Smooth muscle cell (in vitro differentiated cells): ENCODE measurements around the gene KHSRP. TPM values are rescaled to one million over a fixed set of nuclear protein-coding genes. Genes with fewer than 3 reads are reported as not detected.

Source experiments
- DNase-seq: peaks from one replicate; lab custom pipeline; 2025; ENCODE audit not compliant: unreplicated experiment; lab: John Stamatoyannopoulos, UW
- H2AFZ ChIP-seq: fragments of 200-600 bp; sonication (generic); 2 replicates; pipeline ENCODE4 v1.6.0; 2016; ENCODE audit warnings: antibody characterized with exemption, low read depth, mild to moderate bottlenecking
- H3F3A ChIP-seq: fragments of 200-600 bp; sonication (generic); 2 replicates; pipeline ENCODE4 v1.6.0; 2017; ENCODE audit warnings: antibody characterized with exemption, low read depth
- H3K27ac ChIP-seq: fragments of 200-600 bp; sonication (generic); 2 replicates; pipeline ENCODE4 v1.5.1; 2016; ENCODE audit warnings: low read depth, mild to moderate bottlenecking
- H3K27me3 ChIP-seq: fragments of 200-600 bp; sonication (generic); 2 replicates; pipeline ENCODE4 v1.6.1; 2016; ENCODE audit warnings: low read depth, mild to moderate bottlenecking
- H3K36me3 ChIP-seq: fragments of 200-600 bp; sonication (generic); 2 replicates; pipeline ENCODE4 v1.5.1; 2016; ENCODE audit warnings: low read depth
- H3K4me1 ChIP-seq: fragments of 200-600 bp; sonication (generic); 2 replicates; pipeline ENCODE4 v1.5.1; 2016; ENCODE audit warnings: low read depth
- H3K4me2 ChIP-seq: fragments of 200-600 bp; sonication (generic); 2 replicates; pipeline ENCODE4 v1.6.0; 2016; ENCODE audit warnings: mild to moderate bottlenecking
- H3K4me3 ChIP-seq: fragments of 200-600 bp; sonication (generic); 2 replicates; pipeline ENCODE4 v1.5.1; 2016; ENCODE audit warnings: mild to moderate bottlenecking
- H3K79me2 ChIP-seq: fragments of 200-600 bp; sonication (generic); 2 replicates; pipeline ENCODE4 v1.6.0; 2016; ENCODE audit warnings: low read depth, mild to moderate bottlenecking
- H3K9ac ChIP-seq: fragments of 200-600 bp; sonication (generic); 2 replicates; pipeline ENCODE4 v1.6.0; 2016; ENCODE audit warnings: low read depth
- H3K9me3 ChIP-seq: fragments of 200-600 bp; sonication (generic); replicated peaks from 2 replicates; pipeline ENCODE4 v1.5.1; 2016; ENCODE audit warnings: low read depth
- H4K20me1 ChIP-seq: fragments of 200-600 bp; sonication (generic); 2 replicates; pipeline ENCODE4 v1.6.0; 2016; ENCODE audit warnings: low read depth
- WGBS: methylation state at CpG from one replicate; pipeline ENCODE4 v1.1.7; 2016; ENCODE audit warnings: low lambda C conversion rate; 5-methylcytosine and 5-hydroxymethylcytosine counted together
- polyA plus RNA-seq: library from polyadenylated mRNA; unstranded; fragments of >200 nt; fragmentation: Nextera tagmentation; extraction: Ambion mirVana; gene quantifications from 2 replicates; pipeline ENCODE4 v1.2.1, GENCODE V29; 2016
- total RNA-seq: library from RNA; depleted of rRNA; stranded (reverse); fragments of >200 nt; gene quantifications from 2 replicates; pipeline ENCODE4 v1.2.3, GENCODE V29; 2014
- TF ChIP-seq, protein P1 (sequence below): fragments of 200-600 bp; sonication (generic); IDR thresholded peaks from 2 replicates; pipeline ENCODE4 v1.5.1; 2017; ENCODE audit warnings: borderline replicate concordance, mild to moderate bottlenecking, antibody characterized with exemption; ENCODE audit not compliant: insufficient read depth, poor library complexity, severe bottlenecking

Gene KHSRP
- total and polyA plus RNA-seq, 2 experiments from 2014 or later, result 59.1 to 179 TPM

- no peak overlapping the region for H3K4me3 ChIP-seq
- H2AFZ ChIP-seq, result no peak overlapping the region
- H4K20me1 ChIP-seq, result no peaks in the 10 kb centered on the region
- TF ChIP-seq, protein P1, sequence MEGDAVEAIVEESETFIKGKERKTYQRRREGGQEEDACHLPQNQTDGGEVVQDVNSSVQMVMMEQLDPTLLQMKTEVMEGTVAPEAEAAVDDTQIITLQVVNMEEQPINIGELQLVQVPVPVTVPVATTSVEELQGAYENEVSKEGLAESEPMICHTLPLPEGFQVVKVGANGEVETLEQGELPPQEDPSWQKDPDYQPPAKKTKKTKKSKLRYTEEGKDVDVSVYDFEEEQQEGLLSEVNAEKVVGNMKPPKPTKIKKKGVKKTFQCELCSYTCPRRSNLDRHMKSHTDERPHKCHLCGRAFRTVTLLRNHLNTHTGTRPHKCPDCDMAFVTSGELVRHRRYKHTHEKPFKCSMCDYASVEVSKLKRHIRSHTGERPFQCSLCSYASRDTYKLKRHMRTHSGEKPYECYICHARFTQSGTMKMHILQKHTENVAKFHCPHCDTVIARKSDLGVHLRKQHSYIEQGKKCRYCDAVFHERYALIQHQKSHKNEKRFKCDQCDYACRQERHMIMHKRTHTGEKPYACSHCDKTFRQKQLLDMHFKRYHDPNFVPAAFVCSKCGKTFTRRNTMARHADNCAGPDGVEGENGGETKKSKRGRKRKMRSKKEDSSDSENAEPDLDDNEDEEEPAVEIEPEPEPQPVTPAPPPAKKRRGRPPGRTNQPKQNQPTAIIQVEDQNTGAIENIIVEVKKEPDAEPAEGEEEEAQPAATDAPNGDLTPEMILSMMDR, result no peak
- H3K9ac ChIP-seq, result no peak overlapping the region
- no peaks in the 10 kb centered on the region for H3K27me3 ChIP-seq
- no peak overlapping the region for H3K27ac ChIP-seq
- no peaks in the 10 kb centered on the region for H3K79me2 ChIP-seq
- no peaks in the 10 kb centered on the region for H3F3A ChIP-seq
- H3K4me1 ChIP-seq, result no peaks in the 10 kb centered on the region
- no peak for DNase-seq
- H3K9me3 ChIP-seq, result no peaks in the 10 kb centered on the region
- 96% methylated on average over 14 of the region's 19 CpGs for WGBS
- H3K4me2 ChIP-seq, result no peak overlapping the region
- peaks cover 13% of the 10 kb centered on the region for H3K36me3 ChIP-seq
Measured at GRCh38 chr19:6452223-6452614, 27.6 kb upstream of the KHSRP start.

GRCh38 chr19:6451583-6452222 lies 27.1 kb upstream of the KHSRP start:
- H3K4me2 ChIP-seq, result no peak overlapping the region
- no peaks in the 10 kb centered on the region for H3K79me2 ChIP-seq
- no peak overlapping the region for H3K4me3 ChIP-seq
- 96% methylated on average over 7 of the region's 7 CpGs for WGBS
- DNase-seq, result no peak
- H3K36me3 ChIP-seq, result peaks cover 17% of the 10 kb centered on the region
- no peaks in the 10 kb centered on the region for H3K9me3 ChIP-seq
- no peak overlapping the region for H3K27ac ChIP-seq
- H3K9ac ChIP-seq, result no peak overlapping the region
- TF ChIP-seq, protein P1, result no peak
- no peaks in the 10 kb centered on the region for H3K27me3 ChIP-seq
- H4K20me1 ChIP-seq, result no peaks in the 10 kb centered on the region
- no peaks in the 10 kb centered on the region for H3K4me1 ChIP-seq
- no peaks in the 10 kb centered on the region for H3F3A ChIP-seq
- H2AFZ ChIP-seq, result no peak overlapping the region

DNA sequence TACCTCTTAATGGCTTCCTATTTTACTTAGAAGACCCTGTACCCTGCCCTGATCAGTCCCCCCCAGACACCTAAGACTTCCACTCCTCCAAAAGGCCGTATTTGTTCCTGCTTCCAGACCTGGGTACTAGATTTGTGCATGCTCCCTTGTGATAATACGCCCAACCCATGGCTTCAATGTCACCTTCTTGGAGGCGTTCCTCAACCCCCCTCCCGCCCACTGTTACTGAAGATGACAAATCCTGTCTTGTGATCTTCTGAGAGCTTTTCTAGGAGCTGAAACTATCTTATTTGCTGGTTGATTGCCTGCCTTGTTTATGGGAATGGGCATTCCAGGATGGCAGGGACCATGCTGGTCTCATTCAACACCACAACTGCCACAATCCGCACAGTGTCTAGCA lies 25.6 kb upstream of the KHSRP start:
- Histone ChIP-seq H3K4me3 (no peak overlapping the region), H3K27ac (no peak overlapping the region), H2AFZ (no peak overlapping the region), H4K20me1 (no peaks in the 10 kb centered on the region), H3K27me3 (no peaks in the 10 kb centered on the region), H3F3A (no peaks in the 10 kb centered on the region), H3K36me3 (peaks cover 20% of the 10 kb centered on the region), H3K4me2 (no peak overlapping the region), H3K9ac (no peak overlapping the region), H3K4me1 (no peaks in the 10 kb centered on the region), H3K9me3 (no peaks in the 10 kb centered on the region), H3K79me2 (no peaks in the 10 kb centered on the region)
- no peak for DNase-seq
- 99% methylated on average over 5 of the region's 5 CpGs for WGBS
- TF ChIP-seq, protein P1, result no peak

DNA sequence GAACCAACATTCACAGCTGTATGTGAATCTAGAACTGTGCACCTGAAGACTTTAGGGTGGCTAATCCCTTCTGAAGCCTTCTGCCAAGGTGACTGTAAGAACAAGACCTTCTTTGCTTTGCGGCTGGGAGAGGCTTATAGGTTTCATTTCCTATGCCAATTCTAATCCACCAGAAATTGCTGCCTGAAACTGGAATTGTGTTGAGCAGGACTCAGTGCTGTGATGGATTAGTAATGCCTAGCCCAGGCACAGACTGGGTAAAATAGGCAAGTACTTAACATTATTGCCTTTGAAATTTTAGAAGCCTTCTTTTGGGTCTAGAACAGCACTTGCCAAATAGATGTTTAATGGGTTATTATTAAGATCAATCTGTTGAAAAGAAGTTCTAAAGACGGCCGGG lies 23.4 kb upstream of the KHSRP start:
- Histone ChIP-seq H3K4me1 (no peaks in the 10 kb centered on the region), H3K9me3 (no peaks in the 10 kb centered on the region), H3F3A (no peaks in the 10 kb centered on the region), H2AFZ (no peak overlapping the region), H3K36me3 (peaks cover 7% of the 10 kb centered on the region), H3K79me2 (no peaks in the 10 kb centered on the region), H3K27ac (no peak overlapping the region), H3K4me2 (no peak overlapping the region), H3K9ac (no peak overlapping the region), H3K27me3 (no peaks in the 10 kb centered on the region), H4K20me1 (no peaks in the 10 kb centered on the region), H3K4me3 (no peak overlapping the region)
- TF ChIP-seq, protein P1, result no peak
- 97% methylated on average over 3 of the region's 3 CpGs for WGBS
- no peak for DNase-seq
